Activated naive CD8-positive, alpha-beta T cell treated with anti-CD3 and anti-CD28 coated beads, Interleukin-2, amount 50 U/mL, for 24 hours (primary cell): ENCODE measurements around the gene CD37.

Experiments used
- ATAC-seq: fragments of 150-1000 bp; cut with Tn5 transposase; one replicate; pipeline ENCODE4 v1.10.0; 2021
- DNase-seq: peaks from one replicate; pipeline ENCODE4 v3.0.0; 2021
- H3K27ac Mint-ChIP-seq: one replicate; pipeline ENCODE4 v1.8.0; 2021; ENCODE audit warnings: mild to moderate bottlenecking, mixed read lengths
- H3K27me3 Mint-ChIP-seq: one replicate; pipeline ENCODE4 v1.8.0; 2021; ENCODE audit warnings: mixed read lengths
- H3K36me3 Mint-ChIP-seq: one replicate; pipeline ENCODE4 v1.8.0; 2021; ENCODE audit warnings: low read depth, mixed read lengths
- H3K4me1 Mint-ChIP-seq: one replicate; pipeline ENCODE4 v1.8.0; 2021; ENCODE audit warnings: mixed read lengths
- H3K4me3 Mint-ChIP-seq: one replicate; pipeline ENCODE4 v1.8.0; 2021; ENCODE audit warnings: mild to moderate bottlenecking, moderate library complexity, mixed read lengths
- H3K9me3 Mint-ChIP-seq: one replicate; pipeline ENCODE4 v1.8.0; 2021; ENCODE audit warnings: mixed read lengths

The CD37 gene

GRCh38 chr19:49348305-49349189, 13.3 kb downstream of the CD37 start:
- Mint-ChIP-seq H3K9me3 (no peaks in the 10 kb centered on the region), H3K4me3 (no peak overlapping the region), H3K27ac (no peak overlapping the region), H3K36me3 (no peaks in the 10 kb centered on the region), H3K27me3 (no peaks in the 10 kb centered on the region), H3K4me1 (peaks cover 8% of the 10 kb centered on the region)
- DNase-seq, result no peak
- ATAC-seq, result no peak

GRCh38 chr19:49349567-49349966, 14.4 kb downstream of the CD37 start:
- DNase-seq (no peak), ATAC-seq (no peak)
- no peak overlapping the region for H3K27ac Mint-ChIP-seq
- peaks cover 6% of the 10 kb centered on the region for H3K4me1 Mint-ChIP-seq
- H3K36me3 Mint-ChIP-seq, result no peaks in the 10 kb centered on the region
- no peaks in the 10 kb centered on the region for H3K9me3 Mint-ChIP-seq
- no peaks in the 10 kb centered on the region for H3K27me3 Mint-ChIP-seq
- H3K4me3 Mint-ChIP-seq, result no peak overlapping the region

- Mint-ChIP-seq H3K4me3 (no peak overlapping the region), H3K27me3 (peaks cover 34% of the 10 kb centered on the region), H3K36me3 (no peaks in the 10 kb centered on the region), H3K9me3 (no peaks in the 10 kb centered on the region), H3K27ac (no peak overlapping the region), H3K4me1 (peaks cover 21% of the 10 kb centered on the region)
- DNase-seq (no peak), ATAC-seq (no peak)
Observed at GRCh38 chr19:49355909-49356353, 20.7 kb downstream of the CD37 start.

- ATAC-seq, result no peak
- DNase-seq, result no peak
- no peaks in the 10 kb centered on the region for H3K9me3 Mint-ChIP-seq
- peaks cover 23% of the 10 kb centered on the region for H3K4me1 Mint-ChIP-seq
- peaks cover 37% of the 10 kb centered on the region for H3K27me3 Mint-ChIP-seq
- no peak overlapping the region for H3K4me3 Mint-ChIP-seq
- H3K36me3 Mint-ChIP-seq, result no peaks in the 10 kb centered on the region
- no peak overlapping the region for H3K27ac Mint-ChIP-seq
Observed at GRCh38 chr19:49356382-49356781, 21.2 kb downstream of the CD37 start.

- ATAC-seq (no peak), DNase-seq (no peak)
- H3K27ac Mint-ChIP-seq, result no peak overlapping the region
- no peaks in the 10 kb centered on the region for H3K36me3 Mint-ChIP-seq
- H3K27me3 Mint-ChIP-seq, result peaks cover 44% of the 10 kb centered on the region
- H3K4me1 Mint-ChIP-seq, result peaks cover 30% of the 10 kb centered on the region
- H3K4me3 Mint-ChIP-seq, result no peak overlapping the region
- no peaks in the 10 kb centered on the region for H3K9me3 Mint-ChIP-seq
Observed at GRCh38 chr19:49357186-49357585, 22.0 kb downstream of the CD37 start.

GRCh38 chr19:49359851-49360820, 24.9 kb downstream of the CD37 start:
- Mint-ChIP-seq H3K27ac (no peak overlapping the region), H3K9me3 (no peaks in the 10 kb centered on the region), H3K27me3 (peaks cover 43% of the 10 kb centered on the region), H3K4me1 (peaks cover 30% of the 10 kb centered on the region), H3K4me3 (no peak overlapping the region), H3K36me3 (no peaks in the 10 kb centered on the region)
- DNase-seq (no peak), ATAC-seq (no peak)

- Mint-ChIP-seq H3K4me1 (peaks cover 20% of the 10 kb centered on the region), H3K36me3 (no peaks in the 10 kb centered on the region), H3K9me3 (no peaks in the 10 kb centered on the region), H3K27me3 (peaks cover 31% of the 10 kb centered on the region), H3K27ac (no peak overlapping the region), H3K4me3 (peak overlapping the region; percentile 55)
- peak; percentile 25 for DNase-seq
- no peak for ATAC-seq
Observed at GRCh38 chr19:49361438-49362047, 26.3 kb downstream of the CD37 start.

- no peaks in the 10 kb centered on the region for H3K9me3 Mint-ChIP-seq
- H3K27ac Mint-ChIP-seq, result no peak within 1 kb of the TSS
- H3K4me3 Mint-ChIP-seq, result peak within 1 kb of the TSS; percentile 55
- DNase-seq (peak; percentile 27), ATAC-seq (no peak)
- peaks cover 12% of the 10 kb centered on the region for H3K4me1 Mint-ChIP-seq
- H3K27me3 Mint-ChIP-seq, result peaks cover 24% of the 10 kb centered on the region
- no peaks in the 10 kb centered on the region for H3K36me3 Mint-ChIP-seq
Observed at GRCh38 chr19:49362048-49362928, 27.1 kb downstream of the CD37 start, which contains the start of gene TEAD2. Gene TEAD2 (minus strand): TSS chr19:49362416. CDS start chr19:49360075, 2,341 bp downstream.

GRCh38 chr19:49362929-49363267, 27.7 kb downstream of the CD37 start:
- H3K9me3 Mint-ChIP-seq, result no peaks in the 10 kb centered on the region
- DNase-seq, result no peak
- peaks cover 22% of the 10 kb centered on the region for H3K27me3 Mint-ChIP-seq
- H3K36me3 Mint-ChIP-seq, result no peaks in the 10 kb centered on the region
- H3K4me1 Mint-ChIP-seq, result peaks cover 11% of the 10 kb centered on the region
- no peak overlapping the region for H3K27ac Mint-ChIP-seq
- H3K4me3 Mint-ChIP-seq, result no peak overlapping the region
- ATAC-seq, result no peak

- no peaks in the 10 kb centered on the region for H3K36me3 Mint-ChIP-seq
- H3K27ac Mint-ChIP-seq, result no peak within 1 kb of the TSS
- no peak within 1 kb of the TSS for H3K4me3 Mint-ChIP-seq
- DNase-seq (peak; percentile 88), ATAC-seq (peak; percentile 84)
- peaks cover 11% of the 10 kb centered on the region for H3K4me1 Mint-ChIP-seq
- H3K9me3 Mint-ChIP-seq, result no peaks in the 10 kb centered on the region
- peaks cover 22% of the 10 kb centered on the region for H3K27me3 Mint-ChIP-seq
Observed at GRCh38 chr19:49363268-49364082, 28.3 kb downstream of the CD37 start, which contains the start of gene DKKL1. Gene DKKL1 (plus strand): TSS chr19:49363877. CDS start chr19:49363999, 122 bp downstream.

GRCh38 chr19:49364083-49364737, 29.0 kb downstream of the CD37 start:
- ATAC-seq, result no peak
- Mint-ChIP-seq H3K27ac (no peak overlapping the region), H3K4me1 (peaks cover 11% of the 10 kb centered on the region), H3K4me3 (no peak overlapping the region), H3K36me3 (no peaks in the 10 kb centered on the region), H3K27me3 (peaks cover 26% of the 10 kb centered on the region), H3K9me3 (no peaks in the 10 kb centered on the region)
- DNase-seq, result no peak

- Mint-ChIP-seq H3K36me3 (no peaks in the 10 kb centered on the region), H3K9me3 (no peaks in the 10 kb centered on the region), H3K27ac (no peak overlapping the region), H3K4me3 (no peak overlapping the region), H3K4me1 (peaks cover 8% of the 10 kb centered on the region), H3K27me3 (peaks cover 17% of the 10 kb centered on the region)
- DNase-seq, result no peak
- ATAC-seq, result no peak
Observed at GRCh38 chr19:49366110-49366509, 30.9 kb downstream of the CD37 start.
